Measurements from ENCODE around the gene P4HA2.

- TF ChIP-seq ZNF23 (CRISPR knock-in tag; IDR thresholded peaks at IDR 0.05) (no peak), CBX2 (IDR thresholded peaks at IDR 0.05; ENCODE audit: insufficient read depth, low read length, poor library complexity, severe bottlenecking) (no peak), CREB1 (IDR thresholded peaks at IDR 0.05) (no peak), CREB1 (CRISPR knock-in tag; IDR thresholded peaks at IDR 0.05) (no peak), BCLAF1 (IDR thresholded peaks at IDR 0.05; ENCODE audit: borderline replicate concordance in 1 of 2, control insufficient read depth in 1 of 2, low read depth in 2 of 2, low read length in 1 of 2) (no peak), DACH1 (IDR thresholded peaks at IDR 0.05; ENCODE audit: partially characterized antibody) (no peak), ZFP91 (CRISPR knock-in tag; IDR thresholded peaks at IDR 0.05) (no peak)
Observed at GRCh38 chr5:132271251-132272246, 43.9 kb upstream of the P4HA2 start.

Data from K562 (cell line).